Measurements from ENCODE around the gene ELOVL2. TPM values are rescaled to one million over a fixed set of nuclear protein-coding genes. Genes with fewer than 3 reads are reported as not detected.

The ELOVL2 gene
- total and polyA plus RNA-seq, 2 donors (not counting 1 experiment from before 2014, with no cell fraction given), result not detected

DNA sequence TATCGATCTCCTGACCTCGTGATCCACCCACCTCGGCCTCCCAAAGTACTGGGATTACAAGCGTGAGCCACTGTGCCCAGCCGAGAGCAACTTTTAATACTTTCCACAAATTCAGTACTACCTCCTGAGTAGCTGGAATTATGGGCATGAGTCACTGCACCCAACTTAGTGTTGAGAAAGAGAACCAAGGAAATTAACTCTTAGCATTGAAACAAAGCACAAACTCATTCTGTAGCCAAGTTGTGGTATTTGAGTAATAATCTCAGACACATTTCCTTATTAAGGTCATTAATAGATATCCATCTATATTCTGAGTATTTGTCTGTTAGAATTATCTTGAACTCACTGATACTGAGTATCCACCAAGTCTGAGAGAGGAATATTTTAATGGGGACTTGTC is 14.3 kb upstream of the ELOVL2 start:
- ChIA-PET POLR2A (no interaction called here), CTCF (no interaction called here)
- H3K9ac ChIP-seq (ENCODE audit: low read length), result no peak overlapping the region
- H3K27ac Mint-ChIP-seq, result no peak overlapping the region
- no peak overlapping the region for H3K4me2 ChIP-seq (replicated peaks; ENCODE audit: low read depth, low read length, poor library complexity, severe bottlenecking)
- no peak overlapping the region for H2AFZ ChIP-seq (ENCODE audit: insufficient read depth, low read depth, low read length, poor library complexity, severe bottlenecking)
- no peaks in the 10 kb centered on the region for H3K4me1 Mint-ChIP-seq
- DNase-seq (no peak), ATAC-seq (ENCODE audit: low read depth) (no peak)
- H3K79me2 ChIP-seq (ENCODE audit: control insufficient read depth, insufficient read depth, low read length), result no peaks in the 10 kb centered on the region
- no peaks in the 10 kb centered on the region for H3K36me3 ChIP-seq (replicated peaks in 1 of 2; ENCODE audit: control extremely low read depth in 1 of 2, control insufficient read depth in 1 of 2, extremely low read depth in 1 of 2, insufficient read depth in 2 of 2, low read length in 1 of 2)
- TF ChIP-seq, protein P1, sequence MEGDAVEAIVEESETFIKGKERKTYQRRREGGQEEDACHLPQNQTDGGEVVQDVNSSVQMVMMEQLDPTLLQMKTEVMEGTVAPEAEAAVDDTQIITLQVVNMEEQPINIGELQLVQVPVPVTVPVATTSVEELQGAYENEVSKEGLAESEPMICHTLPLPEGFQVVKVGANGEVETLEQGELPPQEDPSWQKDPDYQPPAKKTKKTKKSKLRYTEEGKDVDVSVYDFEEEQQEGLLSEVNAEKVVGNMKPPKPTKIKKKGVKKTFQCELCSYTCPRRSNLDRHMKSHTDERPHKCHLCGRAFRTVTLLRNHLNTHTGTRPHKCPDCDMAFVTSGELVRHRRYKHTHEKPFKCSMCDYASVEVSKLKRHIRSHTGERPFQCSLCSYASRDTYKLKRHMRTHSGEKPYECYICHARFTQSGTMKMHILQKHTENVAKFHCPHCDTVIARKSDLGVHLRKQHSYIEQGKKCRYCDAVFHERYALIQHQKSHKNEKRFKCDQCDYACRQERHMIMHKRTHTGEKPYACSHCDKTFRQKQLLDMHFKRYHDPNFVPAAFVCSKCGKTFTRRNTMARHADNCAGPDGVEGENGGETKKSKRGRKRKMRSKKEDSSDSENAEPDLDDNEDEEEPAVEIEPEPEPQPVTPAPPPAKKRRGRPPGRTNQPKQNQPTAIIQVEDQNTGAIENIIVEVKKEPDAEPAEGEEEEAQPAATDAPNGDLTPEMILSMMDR (IDR thresholded peaks at IDR 0.05), result no peak
- no peak for TF ChIP-seq EZH2 (IDR thresholded peaks at IDR 0.05; ENCODE audit: borderline replicate concordance, insufficient read depth, low read depth, low read length, poor library complexity, severe bottlenecking)
- H3K4me3 ChIP-seq (ENCODE audit: control extremely low read depth in 1 of 5, extremely low read depth in 1 of 5, insufficient read depth in 1 of 5, low read depth in 2 of 5, low read length in 4 of 5), result no peak overlapping the region
- H3K4me3 Mint-ChIP-seq, result no peak overlapping the region
- no peaks in the 10 kb centered on the region for H4K20me1 ChIP-seq (ENCODE audit: control insufficient read depth, insufficient read depth, low read length, poor library complexity, severe bottlenecking)
- WGBS (ENCODE audit: insufficient coverage), result 95% methylated on average over 3 of the region's 5 CpGs
- intact Hi-C loops (cut with micrococcal nuclease), result no loop called here
- peaks cover 0 to 4% (median 0%) of the 10 kb centered on the region in 3 donors for H3K9me3 ChIP-seq (ENCODE audit: control extremely low read depth in 1 of 3, control insufficient read depth in 2 of 3, insufficient read depth in 1 of 3, low read length in 2 of 3)
- no peaks in the 10 kb centered on the region for H3K9me3 Mint-ChIP-seq (ENCODE audit: insufficient read depth)
- peaks cover 22% of the 10 kb centered on the region for H3K27me3 Mint-ChIP-seq
- H3K27ac ChIP-seq (ENCODE audit: low read length in 2 of 2), result no peak overlapping the region
- no peaks in the 10 kb centered on the region for H3K4me1 ChIP-seq (ENCODE audit: control insufficient read depth in 2 of 2, insufficient read depth in 2 of 2, low read length in 2 of 2)
- H3K27me3 ChIP-seq (replicated peaks in 1 of 4; ENCODE audit: control extremely low read depth in 1 of 4, control insufficient read depth in 3 of 4, insufficient read depth in 4 of 4, low read length in 3 of 4), result peaks cover 0 to 4% (median 3%) of the 10 kb centered on the region in 4 experiments

DNA sequence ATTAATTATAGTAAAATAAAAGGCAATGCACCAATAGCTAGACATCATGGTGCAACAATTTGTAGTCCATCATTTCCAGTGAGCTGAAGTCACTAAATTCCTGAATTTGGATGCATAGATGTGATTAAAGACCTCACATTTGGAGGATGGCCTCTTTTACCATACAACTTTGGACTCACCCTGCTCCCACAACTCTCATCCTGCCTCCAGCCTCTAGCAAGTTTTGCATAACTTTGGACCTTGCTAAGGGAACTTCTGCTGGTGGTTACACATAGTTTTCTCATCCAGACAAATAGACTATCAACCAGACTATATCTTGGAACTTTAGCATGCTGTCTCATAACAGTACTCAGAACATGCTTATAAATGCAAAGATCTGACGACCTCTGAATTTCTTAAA is 12.8 kb upstream of the ELOVL2 start:
- H2AFZ ChIP-seq (ENCODE audit: insufficient read depth, low read depth, low read length, poor library complexity, severe bottlenecking), result no peak overlapping the region
- H3K27ac Mint-ChIP-seq, result no peak overlapping the region

More for the DNA sequence above, 12.8 kb upstream of the ELOVL2 start:
- ChIA-PET CTCF (interaction anchor here (0.7 to 1.1 kb wide), 3 partner anchors 10 to 281 kb away, joined by 3 to 6 read pairs (median 4); no protein-coding TSS in a partner anchor), POLR2A (no interaction called here)
- no peaks in the 10 kb centered on the region for H3K36me3 ChIP-seq (replicated peaks in 1 of 2; ENCODE audit: control extremely low read depth in 1 of 2, control insufficient read depth in 1 of 2, extremely low read depth in 1 of 2, insufficient read depth in 2 of 2, low read length in 1 of 2)
- H4K20me1 ChIP-seq (ENCODE audit: control insufficient read depth, insufficient read depth, low read length, poor library complexity, severe bottlenecking), result no peaks in the 10 kb centered on the region
- Mint-ChIP-seq H3K4me3 (no peak overlapping the region), H3K9me3 (ENCODE audit: insufficient read depth) (no peaks in the 10 kb centered on the region), H3K4me1 (no peaks in the 10 kb centered on the region), H3K27me3 (peaks cover 23% of the 10 kb centered on the region)
- no CpG with 5 or more reads among the region's 1 CpG for WGBS (ENCODE audit: insufficient coverage)
- TF ChIP-seq, protein P1 (IDR thresholded peaks at IDR 0.05), result no peak
- no peak for TF ChIP-seq EZH2 (IDR thresholded peaks at IDR 0.05; ENCODE audit: borderline replicate concordance, insufficient read depth, low read depth, low read length, poor library complexity, severe bottlenecking)
- H3K4me2 ChIP-seq (replicated peaks; ENCODE audit: low read depth, low read length, poor library complexity, severe bottlenecking), result no peak overlapping the region
- intact Hi-C loops (cut with micrococcal nuclease), result no loop called here
- no peaks in the 10 kb centered on the region for H3K4me1 ChIP-seq (ENCODE audit: control insufficient read depth in 2 of 2, insufficient read depth in 2 of 2, low read length in 2 of 2)
- H3K9me3 ChIP-seq (ENCODE audit: control extremely low read depth in 1 of 3, control insufficient read depth in 2 of 3, insufficient read depth in 1 of 3, low read length in 2 of 3), result peaks cover 0 to 4% (median 0%) of the 10 kb centered on the region in 3 donors
- peaks cover 0 to 7% (median 3%) of the 10 kb centered on the region in 4 experiments for H3K27me3 ChIP-seq (replicated peaks in 1 of 4; ENCODE audit: control extremely low read depth in 1 of 4, control insufficient read depth in 3 of 4, insufficient read depth in 4 of 4, low read length in 3 of 4)
- H3K9ac ChIP-seq (ENCODE audit: low read length), result no peak overlapping the region
- no peaks in the 10 kb centered on the region for H3K79me2 ChIP-seq (ENCODE audit: control insufficient read depth, insufficient read depth, low read length)
- DNase-seq (no peak), ATAC-seq (ENCODE audit: low read depth) (no peak)
- no peak overlapping the region for H3K27ac ChIP-seq (ENCODE audit: low read length in 2 of 2)
- no peak overlapping the region for H3K4me3 ChIP-seq (ENCODE audit: control extremely low read depth in 1 of 5, extremely low read depth in 1 of 5, insufficient read depth in 1 of 5, low read depth in 2 of 5, low read length in 4 of 5)

Measured in B cell (primary cell).